Stimulated activated CD8-positive, alpha-beta memory T cell treated with anti-CD3 and anti-CD28 coated beads, Interleukin-7, amount 100 ng/mL, for 24 hours (primary cell): ENCODE results near the gene TSPYL1.
"Not testable (repeated sequence)": the region's sequence is repeated elsewhere in the genome, so short reads cannot be mapped to it uniquely, and the experiment has no call there.

ENCODE experiments used
- DNase-seq: peaks from one replicate; pipeline ENCODE4 v3.0.0-alpha.2; 2020; ENCODE audit warnings: low read depth

TSPYL1 gene

DNA sequence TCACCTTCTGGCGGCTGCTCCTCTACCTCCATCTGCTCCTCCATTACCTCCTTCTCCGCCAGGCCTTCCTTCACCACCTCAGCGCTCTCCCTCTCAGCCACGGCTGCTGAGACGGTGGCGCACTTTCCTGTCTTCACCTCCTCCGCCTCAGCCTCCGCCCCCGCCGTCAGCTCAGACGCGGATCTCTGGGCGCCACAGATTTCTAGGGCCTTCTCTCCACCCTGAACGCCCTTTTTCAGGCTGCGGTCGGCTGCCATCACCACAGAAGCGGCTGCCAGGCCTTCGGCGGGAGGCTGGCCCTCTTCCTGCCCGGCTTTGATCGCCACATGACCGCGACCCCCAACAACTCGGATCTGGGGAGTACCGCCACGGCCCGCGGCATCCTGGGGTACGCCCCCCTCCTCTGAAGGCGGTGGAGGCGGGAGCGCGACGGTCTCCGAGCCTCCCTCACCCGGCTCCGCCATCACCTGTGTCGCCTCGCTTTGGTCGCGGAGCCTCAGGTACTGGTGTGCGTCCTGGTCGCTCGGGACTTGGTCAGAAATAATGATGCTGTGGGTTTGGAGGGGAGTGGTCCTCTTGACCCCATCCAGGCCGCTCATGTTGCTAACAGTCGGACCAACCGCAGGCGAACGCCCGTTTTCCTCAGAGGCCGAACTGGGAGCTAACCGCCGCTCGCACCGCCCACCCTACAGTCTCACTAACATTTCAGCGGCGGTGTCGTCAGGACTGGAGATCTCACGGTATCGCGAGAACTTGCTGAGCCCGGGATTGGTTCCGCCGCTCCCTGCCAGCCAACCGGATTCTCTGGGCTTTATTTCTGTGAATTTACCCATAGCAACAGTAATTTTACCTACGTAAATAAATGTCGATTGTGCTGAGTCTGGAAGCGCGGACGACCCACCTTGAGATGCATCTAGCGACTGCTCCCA is at the start of gene TSPYL1:
Gene TSPYL1, minus strand, starts transcription at position 699 of the 929 bp plus-strand sequence. Its CDS starts 100 bp downstream, at position 599.
- peak; percentile 90 for DNase-seq

DNA sequence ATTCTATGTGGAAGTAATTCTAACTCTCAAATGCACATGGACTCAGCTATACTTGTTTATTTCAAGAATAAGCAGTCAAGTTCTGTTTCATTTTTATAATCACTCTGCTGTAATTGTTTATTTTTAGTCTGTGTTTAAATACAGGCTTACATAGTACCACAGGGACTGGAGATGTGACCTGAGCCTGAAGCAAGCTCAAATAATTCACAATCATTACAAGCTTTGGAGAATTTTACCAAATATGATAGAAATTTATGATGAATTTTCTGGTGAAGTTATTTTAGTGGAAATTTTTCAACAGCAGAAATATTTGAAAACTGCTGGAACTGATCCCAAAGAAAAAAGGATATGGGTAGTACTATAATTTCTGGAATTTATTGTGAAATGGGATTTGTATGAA is 49.4 kb upstream of the TSPYL1 start:
- no peak for DNase-seq

- no peak for DNase-seq
Measured at GRCh38 chr6:116328528-116328903, 48.8 kb upstream of the TSPYL1 start.

GRCh38 chr6:116327803-116328527 is 48.2 kb upstream of the TSPYL1 start:
- no peak for DNase-seq

- no peak for DNase-seq
Measured at GRCh38 chr6:116326996-116327395, 47.3 kb upstream of the TSPYL1 start.

GRCh38 chr6:116326181-116326671 is 46.5 kb upstream of the TSPYL1 start:
- DNase-seq = no peak

GRCh38 chr6:116325634-116326132 is 46.0 kb upstream of the TSPYL1 start:
- not testable (repeated sequence) for DNase-seq

DNA sequence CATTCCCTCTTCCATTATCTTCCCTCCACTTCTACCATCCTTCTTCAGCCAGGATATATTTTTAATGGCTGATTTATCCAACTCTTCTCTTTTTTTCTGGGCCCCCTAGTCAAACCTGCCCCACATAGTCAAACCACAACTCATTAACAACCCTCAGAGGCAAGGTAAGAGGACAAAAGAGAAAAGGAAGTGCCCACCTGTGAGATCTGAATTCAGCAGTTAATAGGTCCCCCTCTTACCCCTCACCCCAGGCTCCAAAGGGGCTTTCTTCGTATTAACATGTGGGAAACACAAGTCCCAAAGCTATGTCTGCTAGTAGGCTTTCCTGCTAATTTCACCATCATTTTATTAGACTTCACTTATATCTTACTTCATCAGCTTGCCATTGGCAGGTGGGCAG is 44.1 kb upstream of the TSPYL1 start:
- DNase-seq = no peak

DNA sequence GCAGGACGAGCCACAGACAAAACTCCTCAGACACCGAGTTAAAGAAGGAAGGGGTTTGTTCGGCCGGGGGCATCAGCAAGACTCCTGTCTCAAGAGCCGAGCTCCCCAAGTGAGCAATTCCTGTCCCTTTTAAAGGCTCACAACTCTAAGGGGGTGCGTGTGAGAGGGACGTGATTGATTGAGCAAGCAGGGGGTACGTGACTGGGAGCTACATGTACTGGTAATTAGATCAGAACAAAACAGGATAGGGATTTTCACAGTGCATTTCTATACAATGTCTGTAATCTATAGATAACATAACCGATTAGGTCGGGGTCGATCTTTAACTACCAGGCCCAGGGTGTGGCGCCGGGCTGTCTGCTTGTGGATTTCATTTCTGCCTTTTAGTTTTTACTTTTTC is 42.2 kb upstream of the TSPYL1 start:
- DNase-seq = not testable (repeated sequence)

DNA sequence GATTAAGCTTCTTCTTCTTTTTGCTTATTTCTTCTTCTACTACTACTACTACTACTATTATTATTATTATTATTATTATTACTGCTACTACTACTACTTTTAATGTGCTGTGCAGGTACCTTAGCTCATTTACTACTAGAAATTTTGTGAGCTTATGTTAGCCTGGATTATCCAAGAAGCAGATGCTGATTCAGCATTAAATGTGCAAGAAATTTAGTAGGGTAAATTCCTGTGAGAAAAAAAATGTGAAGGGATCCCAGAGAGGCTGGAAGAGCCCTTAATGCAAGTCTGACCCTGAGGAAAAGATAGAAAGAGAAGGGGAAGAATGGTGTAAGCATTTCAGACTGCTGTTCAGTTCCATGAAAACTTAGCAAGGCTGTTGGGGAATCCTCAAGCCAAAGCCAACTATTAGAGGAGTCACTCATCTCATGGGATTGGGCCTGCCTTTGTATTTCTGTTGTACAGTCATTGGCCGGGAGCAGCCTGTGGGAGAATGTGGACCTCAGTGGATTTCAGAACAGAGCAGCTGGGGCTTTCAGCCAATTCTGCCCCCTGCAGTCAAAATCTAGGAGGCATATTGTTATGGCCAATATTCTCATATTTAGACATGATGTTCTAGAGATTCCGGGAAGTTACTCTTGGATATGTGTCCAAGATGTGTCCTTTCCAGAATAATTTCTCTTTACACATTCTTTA is 37.2 kb upstream of the TSPYL1 start:
- DNase-seq = no peak

DNA sequence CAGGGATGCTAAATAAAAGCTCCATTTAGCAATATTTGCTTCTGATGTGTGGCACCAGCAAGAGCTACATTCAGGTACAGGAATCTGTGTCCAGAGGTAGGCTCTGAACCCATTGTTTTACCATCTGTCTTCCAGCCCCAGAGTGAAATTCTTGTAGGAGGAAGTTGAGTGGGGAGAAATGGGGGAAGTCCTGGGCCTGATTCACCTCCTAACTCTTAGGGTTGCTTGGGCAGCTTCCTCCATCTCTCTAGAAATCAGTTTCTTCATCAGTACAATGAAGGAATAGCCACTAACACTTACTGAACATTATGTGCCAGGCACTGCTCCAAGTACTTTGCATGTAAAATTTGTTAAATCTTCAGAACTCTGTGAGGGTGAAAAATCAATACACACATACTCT is 35.1 kb upstream of the TSPYL1 start:
- DNase-seq = no peak

GRCh38 chr6:116314218-116314617 is 34.5 kb upstream of the TSPYL1 start:
- DNase-seq = no peak

DNA sequence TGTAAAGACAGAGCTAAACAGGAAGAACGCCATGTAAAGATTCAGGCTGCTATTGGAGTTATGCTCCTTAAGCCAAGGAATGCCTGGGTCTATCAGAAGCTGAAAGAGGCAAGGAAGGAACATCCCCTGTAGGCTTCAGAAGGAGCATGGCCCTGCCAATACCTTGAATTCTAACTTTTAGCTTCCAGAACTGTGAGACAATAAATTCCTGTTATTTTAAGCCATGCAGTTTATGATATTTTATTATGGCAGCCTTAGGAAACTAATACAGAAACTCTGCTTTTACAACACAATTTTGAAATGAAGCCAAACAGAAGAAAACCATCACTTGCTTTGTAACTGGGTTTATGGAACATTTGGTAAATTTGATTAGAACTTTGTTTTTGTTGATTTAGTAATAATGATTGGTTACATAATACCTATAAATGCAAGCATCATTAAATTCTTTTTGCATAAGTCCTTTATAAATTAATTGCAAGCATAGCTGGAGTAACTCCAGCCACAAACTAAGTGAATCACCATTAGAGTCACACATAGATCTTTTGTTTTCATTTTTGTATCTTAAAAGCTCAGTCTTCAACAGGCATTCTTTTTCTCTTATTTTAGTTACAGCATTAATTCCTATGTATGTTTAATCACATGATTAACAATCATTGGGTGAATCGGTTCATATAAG is 33.5 kb upstream of the TSPYL1 start:
- DNase-seq = no peak

DNA sequence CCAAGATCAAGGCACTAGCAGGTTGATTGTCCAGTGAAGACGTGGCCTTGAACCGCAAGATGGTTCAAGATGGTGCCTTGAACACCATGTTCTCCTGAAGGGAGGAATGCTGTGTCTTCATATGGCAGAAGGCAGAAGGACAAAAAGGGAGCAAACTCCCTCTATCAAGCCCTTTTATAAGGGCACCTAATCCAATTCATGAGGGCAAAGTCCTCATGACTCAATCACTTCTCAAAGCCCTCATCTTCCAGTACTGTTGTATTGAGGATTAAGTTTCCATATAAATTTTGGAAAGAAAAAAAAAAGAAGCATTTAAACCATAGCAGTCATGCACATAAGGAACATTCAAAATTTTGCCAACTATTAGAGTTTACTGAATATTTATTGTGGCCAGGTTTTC is 29.9 kb upstream of the TSPYL1 start:
- no peak for DNase-seq

- no peak for DNase-seq
Measured at GRCh38 chr6:116309001-116309400, 29.3 kb upstream of the TSPYL1 start.

DNA sequence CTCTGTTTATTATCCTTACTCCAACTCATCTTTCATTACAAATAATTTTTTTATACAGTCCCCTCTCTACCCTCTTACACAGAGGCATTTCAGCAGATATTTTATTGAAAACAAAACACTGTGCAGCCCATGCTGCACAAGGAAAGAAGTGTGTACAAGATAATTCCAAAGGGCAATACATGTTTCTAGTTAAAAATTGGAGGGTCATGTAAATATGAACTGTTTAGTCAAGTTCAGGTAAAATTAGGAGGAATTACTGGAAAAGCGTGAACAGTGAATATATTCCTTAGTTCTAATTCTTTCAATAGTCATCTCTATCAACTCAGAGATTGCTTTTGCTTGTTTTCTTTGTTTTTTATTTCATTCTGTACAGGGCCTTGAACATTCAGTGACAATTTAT is 27.9 kb upstream of the TSPYL1 start:
- no peak for DNase-seq

GRCh38 chr6:116307001-116307400 is 27.3 kb upstream of the TSPYL1 start:
- no peak for DNase-seq

GRCh38 chr6:116304538-116305097 is 24.9 kb upstream of the TSPYL1 start:
- DNase-seq = no peak

DNA sequence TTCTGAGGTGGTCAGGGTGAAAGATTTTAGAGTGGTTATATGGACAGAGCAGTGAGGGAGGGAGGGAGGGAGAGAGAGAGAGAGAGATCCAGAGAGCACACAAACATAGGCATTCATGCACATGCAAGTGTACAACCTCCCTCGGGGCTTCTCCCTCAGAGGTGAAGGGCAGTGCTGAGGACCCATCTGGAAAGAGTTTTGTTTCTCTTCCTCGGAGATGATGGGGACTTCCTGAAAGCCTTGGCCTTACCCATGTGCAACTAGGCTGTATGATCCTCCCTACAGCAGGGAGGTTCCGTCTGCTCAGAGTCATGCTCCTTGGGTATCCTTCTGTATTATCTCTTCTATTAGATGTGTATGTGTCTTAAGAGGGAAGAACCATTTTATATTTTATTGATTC is 21.4 kb upstream of the TSPYL1 start:
- no peak for DNase-seq

DNA sequence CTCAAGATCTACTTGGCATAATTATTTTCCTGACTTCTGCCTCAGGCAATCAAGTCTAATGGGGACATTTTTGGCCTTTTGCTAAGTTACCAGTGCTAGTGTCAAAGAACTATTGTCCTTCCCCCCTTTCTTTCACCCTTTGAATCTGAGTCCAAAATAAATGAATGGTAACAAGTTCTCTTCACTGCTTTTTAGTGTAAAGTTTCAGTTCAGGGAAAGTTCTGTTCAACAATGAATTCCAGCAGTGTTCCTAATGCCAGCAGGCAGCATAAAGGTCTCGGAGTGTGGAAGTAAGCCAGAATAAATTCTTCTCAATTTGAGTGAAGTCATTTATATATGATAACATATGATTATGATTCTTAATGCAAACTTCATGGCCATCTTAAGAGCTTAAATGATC is 20.8 kb upstream of the TSPYL1 start:
- no peak for DNase-seq

DNA sequence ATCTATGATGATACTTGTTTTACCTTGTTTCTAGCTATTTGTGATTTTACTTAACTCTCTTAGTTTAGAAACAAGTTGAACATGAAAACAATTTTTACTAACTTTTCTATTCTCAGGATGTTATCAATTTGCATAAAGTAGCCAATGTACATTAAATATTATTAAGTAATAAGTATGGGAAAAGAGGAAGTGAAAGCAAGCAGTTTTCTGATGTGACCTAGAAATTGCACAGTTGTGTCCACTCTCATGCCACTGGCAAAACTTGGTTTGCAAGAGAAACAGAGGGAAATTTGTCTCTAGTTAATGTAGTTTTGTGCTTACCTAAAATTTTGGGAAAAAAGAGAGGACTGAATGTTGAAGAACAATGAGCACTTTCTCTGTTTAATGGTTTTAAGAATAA is 19.2 kb upstream of the TSPYL1 start:
- DNase-seq = no peak
